Suppressor macrophage treated with lipopolysaccharide for 4 hours (primary cell): ENCODE results near the gene IMPG1.

Experiments used
- DNase-seq: peaks from one replicate; pipeline ENCODE4 v3.0.0-alpha.2; 2020

The IMPG1 gene, protein sequence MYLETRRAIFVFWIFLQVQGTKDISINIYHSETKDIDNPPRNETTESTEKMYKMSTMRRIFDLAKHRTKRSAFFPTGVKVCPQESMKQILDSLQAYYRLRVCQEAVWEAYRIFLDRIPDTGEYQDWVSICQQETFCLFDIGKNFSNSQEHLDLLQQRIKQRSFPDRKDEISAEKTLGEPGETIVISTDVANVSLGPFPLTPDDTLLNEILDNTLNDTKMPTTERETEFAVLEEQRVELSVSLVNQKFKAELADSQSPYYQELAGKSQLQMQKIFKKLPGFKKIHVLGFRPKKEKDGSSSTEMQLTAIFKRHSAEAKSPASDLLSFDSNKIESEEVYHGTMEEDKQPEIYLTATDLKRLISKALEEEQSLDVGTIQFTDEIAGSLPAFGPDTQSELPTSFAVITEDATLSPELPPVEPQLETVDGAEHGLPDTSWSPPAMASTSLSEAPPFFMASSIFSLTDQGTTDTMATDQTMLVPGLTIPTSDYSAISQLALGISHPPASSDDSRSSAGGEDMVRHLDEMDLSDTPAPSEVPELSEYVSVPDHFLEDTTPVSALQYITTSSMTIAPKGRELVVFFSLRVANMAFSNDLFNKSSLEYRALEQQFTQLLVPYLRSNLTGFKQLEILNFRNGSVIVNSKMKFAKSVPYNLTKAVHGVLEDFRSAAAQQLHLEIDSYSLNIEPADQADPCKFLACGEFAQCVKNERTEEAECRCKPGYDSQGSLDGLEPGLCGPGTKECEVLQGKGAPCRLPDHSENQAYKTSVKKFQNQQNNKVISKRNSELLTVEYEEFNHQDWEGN

DNA sequence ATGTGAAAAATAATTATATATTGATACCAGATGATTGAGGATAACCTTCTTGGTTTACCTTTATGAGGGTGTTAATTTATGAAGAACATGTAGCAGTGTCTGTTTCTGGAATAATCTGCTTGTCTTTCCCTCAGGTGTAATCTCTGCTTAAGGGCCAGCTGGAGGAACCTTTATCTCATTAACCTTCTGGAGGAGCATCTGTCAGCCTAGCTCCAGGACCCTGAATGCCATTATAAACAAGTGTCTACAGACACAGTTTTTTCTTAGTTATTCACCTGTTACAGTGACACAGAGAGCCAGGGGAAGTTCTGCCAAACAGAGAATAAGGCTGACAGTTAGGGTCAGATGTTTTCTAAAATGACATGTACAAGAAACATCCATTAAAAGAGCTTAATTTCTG, at the start of gene IMPG1:
IMPG1 (minus strand) TSS at position 101 of the 400 bp plus-strand sequence. CDS start 174 bp downstream, outside the sequence.
- DNase-seq: no peak

DNA sequence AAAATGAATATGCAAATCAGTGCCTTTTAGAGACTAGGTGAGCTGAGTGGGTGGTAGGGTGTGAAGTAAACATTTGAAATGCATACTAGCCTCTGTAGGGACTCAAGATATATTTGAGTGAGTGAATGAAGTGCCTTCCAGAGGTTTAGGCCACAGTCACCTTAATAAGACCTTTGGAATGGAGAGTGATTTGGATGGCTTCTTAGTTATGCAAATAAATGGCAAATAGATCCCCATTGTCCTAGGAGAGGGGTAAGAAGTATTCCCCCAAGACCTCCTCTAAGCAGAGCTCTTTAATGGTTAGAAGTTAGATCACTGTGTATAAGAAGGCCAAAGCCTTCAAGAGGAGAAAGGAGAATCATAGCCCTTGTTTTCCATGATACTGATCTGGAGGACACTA, 47.8 kb upstream of the IMPG1 start:
- no peak for DNase-seq

DNA sequence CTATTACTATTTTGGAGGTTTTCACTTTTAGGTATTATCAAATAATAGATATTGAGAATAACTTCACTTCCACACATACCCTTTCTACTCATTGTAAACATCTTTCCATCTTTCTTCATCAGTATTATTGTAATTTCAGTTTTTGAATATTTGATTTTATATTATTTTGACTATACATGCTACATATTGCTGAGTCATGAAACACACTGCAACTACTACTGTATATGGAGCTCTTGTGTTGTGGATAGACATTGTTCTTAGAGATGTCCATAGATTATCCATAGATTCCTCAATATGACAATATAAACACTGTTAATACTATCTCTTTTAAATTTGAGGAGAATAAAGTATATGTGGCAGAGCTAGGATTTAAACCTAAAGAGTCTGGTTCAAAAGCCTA, 819 bp upstream of the IMPG1 start:
- no peak for DNase-seq

DNA sequence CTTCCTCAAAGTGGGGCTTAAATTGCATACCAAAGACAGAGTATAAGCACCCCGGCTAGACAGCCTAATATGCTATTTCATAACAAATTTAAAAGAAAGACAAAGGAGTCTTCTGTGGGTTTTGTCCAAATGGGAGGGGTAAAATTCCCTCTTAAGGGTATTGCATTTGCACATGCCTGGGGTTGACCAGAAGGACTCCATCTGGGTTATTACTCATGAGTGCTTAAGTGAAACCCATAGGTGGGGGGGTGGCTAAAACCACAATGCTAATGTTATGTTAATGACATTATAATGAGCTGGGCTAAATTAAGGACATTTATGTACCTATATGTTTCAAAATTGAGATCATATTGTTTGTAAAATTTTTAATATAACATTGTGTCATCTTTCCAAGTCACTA, 15.0 kb downstream of the IMPG1 start:
- DNase-seq: no peak

DNA sequence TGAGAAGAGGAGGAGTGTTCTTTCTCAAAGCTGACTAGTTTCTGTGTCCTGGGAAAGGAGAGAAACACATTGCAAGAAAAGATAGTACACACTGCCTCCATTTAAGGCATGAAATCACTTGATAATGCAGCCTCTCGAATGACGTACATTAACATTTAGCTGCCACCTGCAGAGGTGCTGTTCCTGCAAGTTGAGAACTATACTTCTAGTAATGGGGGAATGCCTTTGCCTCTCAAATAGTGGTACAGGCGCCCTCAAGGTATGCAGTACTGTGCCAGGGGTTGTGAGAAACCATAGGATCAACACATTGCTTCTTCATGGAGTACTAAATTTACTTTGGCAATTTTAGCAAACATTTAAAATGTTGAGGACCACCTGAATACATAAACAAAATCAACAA, 20.1 kb downstream of the IMPG1 start:
- no peak for DNase-seq

DNA sequence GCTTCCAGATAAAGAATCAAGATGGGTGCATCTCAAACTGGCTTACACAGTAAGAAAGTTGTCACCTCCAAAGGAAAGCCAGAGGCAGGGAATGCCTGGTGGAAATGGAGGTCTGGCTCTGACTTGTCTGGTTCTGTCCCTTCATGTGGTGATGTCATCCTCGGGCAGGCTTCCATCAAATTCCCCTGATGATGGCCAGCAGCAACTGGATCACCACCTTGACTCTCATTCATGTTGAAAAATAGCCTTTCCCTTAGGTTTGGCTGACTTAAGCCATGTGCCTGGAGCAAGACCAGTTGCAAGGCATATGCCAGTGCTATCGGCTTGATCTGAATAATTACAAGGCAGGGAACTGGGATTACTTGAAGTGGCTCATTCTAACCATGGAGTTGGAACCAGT, 28.8 kb downstream of the IMPG1 start:
- no peak for DNase-seq

DNA sequence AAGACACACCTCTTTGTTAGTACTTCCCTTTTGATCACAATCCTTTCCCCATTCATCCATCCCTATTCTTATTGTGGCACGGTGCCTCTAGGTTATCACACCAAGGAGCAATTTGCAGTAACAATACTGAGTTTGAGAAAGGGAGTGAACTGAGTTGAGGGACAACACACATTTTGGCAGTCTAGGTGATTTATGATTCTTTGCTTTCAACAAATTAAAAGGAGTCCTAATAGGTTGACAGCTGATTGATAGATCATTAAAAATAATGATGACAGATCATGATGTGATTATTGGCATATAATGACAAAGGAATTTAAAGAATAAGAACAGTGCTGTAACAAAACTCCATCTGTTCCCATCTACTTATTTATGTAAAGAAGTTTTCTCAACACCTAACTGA, 36.7 kb downstream of the IMPG1 start:
- DNase-seq: no peak

DNA sequence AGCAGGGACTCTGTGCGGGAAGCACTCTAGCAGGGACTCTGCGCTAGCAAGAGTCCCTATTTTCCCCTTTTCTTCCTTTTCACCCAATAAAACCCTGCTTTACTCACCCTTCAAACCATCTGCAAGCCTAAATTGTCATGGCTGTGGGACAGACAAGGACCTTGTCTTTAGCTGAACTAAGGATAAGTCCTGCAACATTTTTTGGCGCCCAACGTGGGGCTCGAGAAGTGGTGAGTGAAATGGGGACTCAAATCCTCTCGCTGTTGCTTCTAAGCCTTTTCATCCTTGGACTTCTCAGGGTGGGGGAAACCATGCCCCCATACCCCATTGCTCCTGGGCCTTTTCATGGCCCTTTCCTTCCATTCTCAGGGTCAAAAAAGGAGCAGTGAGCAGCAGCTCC, 46.4 kb downstream of the IMPG1 start:
- DNase-seq: no peak

GRCh38 chr6:76014626-76015530, 57.6 kb downstream of the IMPG1 start:
- no peak for DNase-seq

- no peak for DNase-seq
These were observed 68.3 kb downstream of the IMPG1 start for GRCh38 chr6:76004202-76004601.

DNA sequence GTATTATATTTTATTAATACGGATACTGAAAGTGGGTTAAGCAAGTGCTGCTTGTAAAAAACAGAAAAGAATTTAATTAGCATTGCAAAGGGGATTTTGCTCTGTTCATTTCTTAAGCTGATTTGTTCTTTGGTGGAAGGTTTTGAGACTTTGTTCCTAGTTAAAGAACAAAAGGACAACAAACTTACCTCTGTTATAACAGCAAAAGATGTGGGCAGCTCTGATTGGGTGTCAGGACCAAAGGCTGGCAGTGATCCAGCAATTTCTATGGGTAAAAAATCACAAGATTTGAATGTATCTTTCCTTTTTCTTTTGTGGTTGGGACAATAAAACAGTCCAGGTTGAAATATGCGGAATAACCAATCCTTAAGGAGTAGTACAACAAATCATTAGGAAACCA, 68.8 kb downstream of the IMPG1 start:
- no peak for DNase-seq

GRCh38 chr6:76003113-76003512, 69.3 kb downstream of the IMPG1 start:
- DNase-seq: no peak

GRCh38 chr6:76000629-76001028, 71.8 kb downstream of the IMPG1 start:
- DNase-seq: no peak

GRCh38 chr6:75997696-75998095, 74.8 kb downstream of the IMPG1 start:
- DNase-seq: no peak

- no peak for DNase-seq
These were observed 79.0 kb downstream of the IMPG1 start for GRCh38 chr6:75993236-75994162.

- no peak for DNase-seq
These were observed 80.5 kb downstream of the IMPG1 start for GRCh38 chr6:75991941-75992340.

- DNase-seq: no peak
These were observed 85.5 kb downstream of the IMPG1 start for GRCh38 chr6:75986935-75987334.

GRCh38 chr6:75975904-75976303, 96.6 kb downstream of the IMPG1 start:
- no peak for DNase-seq

DNA sequence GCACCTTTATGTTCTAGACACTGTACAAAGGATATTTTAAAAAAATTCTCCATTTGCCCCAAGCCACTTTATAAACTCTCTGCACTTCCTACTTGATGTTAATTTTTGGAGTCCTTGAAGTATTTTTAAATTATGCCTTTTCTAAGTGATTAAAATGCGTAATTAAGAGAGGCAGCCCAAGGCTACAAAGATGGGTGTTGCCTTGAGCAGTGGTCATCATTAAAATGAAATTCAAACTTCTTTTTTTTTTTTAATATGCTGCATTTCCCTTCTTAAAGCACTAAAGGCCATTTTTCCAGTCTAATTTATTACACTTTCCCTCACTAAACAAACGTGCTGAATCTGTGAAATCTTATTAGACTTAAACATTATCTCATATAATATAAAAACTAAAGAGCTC, 102.4 kb downstream of the IMPG1 start:
- DNase-seq: no peak

GRCh38 chr6:75968143-75968542, 104.3 kb downstream of the IMPG1 start:
- DNase-seq: no peak

DNA sequence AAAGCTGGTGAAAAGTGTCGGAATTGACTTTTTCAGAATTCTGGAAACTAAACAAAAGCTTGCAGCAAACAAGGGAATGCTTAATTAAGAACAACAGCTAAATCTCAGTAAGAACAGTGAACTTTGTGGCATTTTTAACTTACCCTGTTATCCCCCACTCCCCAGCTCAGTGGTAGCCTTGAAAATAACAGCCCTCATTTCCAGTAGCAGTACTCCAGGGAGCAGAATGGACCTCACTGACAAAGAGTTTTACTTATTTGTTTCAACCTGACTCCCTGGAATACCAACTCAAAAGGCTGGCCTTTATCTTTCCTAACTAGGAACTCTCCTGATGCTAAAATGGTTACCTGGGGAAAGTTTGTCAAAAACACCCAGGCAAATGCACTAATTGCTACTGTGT, 108.9 kb downstream of the IMPG1 start:
- no peak for DNase-seq

DNA sequence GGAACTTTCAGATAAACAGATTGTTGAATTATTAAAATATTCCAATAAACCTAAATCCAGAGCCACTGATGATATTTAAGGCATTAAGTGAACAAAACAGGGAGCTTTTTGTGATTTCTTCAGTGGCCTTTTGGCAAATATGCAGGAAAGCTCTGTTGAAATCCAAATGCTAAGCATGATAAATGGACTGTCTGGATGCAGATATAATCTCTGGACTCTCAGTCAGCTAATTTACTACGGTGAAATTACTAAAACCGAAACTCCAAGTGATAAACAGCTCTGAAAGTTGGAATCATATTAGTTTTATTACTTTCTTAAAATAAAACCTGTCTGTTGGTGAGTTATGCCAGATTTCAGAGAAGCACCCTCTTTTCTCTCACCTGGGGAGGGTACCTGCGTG, 120.3 kb downstream of the IMPG1 start:
- DNase-seq: no peak
